Measurements from ENCODE around the gene ADCY5. TPM values are rescaled to one million over a fixed set of nuclear protein-coding genes. Genes with fewer than 3 reads are reported as not detected.

ADCY5 gene
- total RNA-seq, 4 donors from 2014 or later, result 3.5 to 44.6 (median 14.5) TPM

DNA sequence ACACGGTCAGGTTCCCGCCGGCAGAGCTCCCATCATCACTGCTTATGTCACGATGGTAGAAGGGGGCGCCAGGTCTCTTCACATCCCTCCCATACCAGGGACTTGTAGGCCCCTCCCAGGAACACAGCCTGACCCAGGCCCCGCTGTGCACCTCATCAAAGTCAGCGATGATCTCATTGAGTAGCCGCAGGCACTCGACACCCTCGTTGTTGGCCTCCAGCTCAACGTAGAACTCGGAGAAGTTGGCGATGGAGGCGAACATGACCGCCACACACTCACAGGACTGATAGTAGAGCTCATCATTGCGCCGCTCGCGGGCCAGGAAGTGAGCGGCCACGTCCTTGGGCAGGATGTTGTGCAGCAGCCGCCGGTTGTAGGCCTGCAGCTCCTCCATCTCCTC, 157.9 kb downstream of the ADCY5 start:
- Histone ChIP-seq H3K27ac (no peak overlapping the region), H3K9me3 (no peaks in the 10 kb centered on the region), H3K27me3 (no peaks in the 10 kb centered on the region), H3K36me3 (no peaks in the 10 kb centered on the region), H3K4me3 (no peak overlapping the region), H3K4me1 (no peaks in the 10 kb centered on the region)
- no peak for TF ChIP-seq POLR2A (IDR thresholded peaks at IDR 0.05)
- TF ChIP-seq, protein P1, sequence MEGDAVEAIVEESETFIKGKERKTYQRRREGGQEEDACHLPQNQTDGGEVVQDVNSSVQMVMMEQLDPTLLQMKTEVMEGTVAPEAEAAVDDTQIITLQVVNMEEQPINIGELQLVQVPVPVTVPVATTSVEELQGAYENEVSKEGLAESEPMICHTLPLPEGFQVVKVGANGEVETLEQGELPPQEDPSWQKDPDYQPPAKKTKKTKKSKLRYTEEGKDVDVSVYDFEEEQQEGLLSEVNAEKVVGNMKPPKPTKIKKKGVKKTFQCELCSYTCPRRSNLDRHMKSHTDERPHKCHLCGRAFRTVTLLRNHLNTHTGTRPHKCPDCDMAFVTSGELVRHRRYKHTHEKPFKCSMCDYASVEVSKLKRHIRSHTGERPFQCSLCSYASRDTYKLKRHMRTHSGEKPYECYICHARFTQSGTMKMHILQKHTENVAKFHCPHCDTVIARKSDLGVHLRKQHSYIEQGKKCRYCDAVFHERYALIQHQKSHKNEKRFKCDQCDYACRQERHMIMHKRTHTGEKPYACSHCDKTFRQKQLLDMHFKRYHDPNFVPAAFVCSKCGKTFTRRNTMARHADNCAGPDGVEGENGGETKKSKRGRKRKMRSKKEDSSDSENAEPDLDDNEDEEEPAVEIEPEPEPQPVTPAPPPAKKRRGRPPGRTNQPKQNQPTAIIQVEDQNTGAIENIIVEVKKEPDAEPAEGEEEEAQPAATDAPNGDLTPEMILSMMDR (IDR thresholded peaks at IDR 0.05), result no peak
- DNase-seq, result peak in 1 of 3 donors; percentile 33

DNA sequence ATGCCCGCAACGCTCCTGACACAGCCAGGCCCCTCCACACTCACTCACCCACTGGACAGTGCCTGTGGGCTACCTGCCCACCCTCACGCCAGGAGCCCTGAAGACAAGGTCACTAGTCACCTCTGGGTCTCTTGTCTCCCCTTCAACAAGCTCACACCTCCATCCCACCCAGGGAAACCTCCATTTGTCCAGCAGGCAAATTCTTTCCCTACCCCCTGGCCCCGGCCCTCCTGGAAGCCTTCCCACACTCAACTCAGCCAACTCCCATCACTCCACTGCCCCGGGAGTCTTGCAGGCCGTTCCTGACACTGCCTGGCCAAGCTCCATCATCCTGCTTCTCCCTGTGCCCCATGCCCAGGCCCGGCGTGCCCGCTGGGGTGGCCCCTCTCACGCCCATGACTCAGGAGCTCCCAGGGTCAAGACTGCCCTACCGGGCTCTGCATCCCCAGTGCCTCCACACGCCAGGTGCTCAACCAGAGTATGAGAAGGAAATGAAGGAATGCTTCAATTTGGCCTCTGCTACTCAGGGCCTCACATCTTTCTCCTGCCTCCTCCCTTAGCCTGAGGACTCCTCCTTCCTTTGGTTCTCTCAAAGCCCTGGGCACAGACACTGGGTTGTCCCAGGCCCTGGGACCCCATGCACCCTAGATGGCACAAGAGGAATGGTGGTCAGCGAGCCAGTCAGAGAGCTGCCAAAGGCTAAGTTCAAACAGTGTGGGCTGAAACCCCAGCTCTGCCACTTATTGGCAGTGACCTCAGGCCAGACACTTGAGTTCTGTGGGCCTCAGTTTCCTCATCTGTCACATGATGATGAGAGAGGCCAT, 158.6 kb downstream of the ADCY5 start:
- H3K9me3 ChIP-seq, result no peaks in the 10 kb centered on the region
- DNase-seq, result peak in 1 of 3 donors; percentile 34
- no peaks in the 10 kb centered on the region for H3K27me3 ChIP-seq
- no peaks in the 10 kb centered on the region for H3K4me1 ChIP-seq
- H3K27ac ChIP-seq, result no peak overlapping the region
- H3K36me3 ChIP-seq, result no peaks in the 10 kb centered on the region
- no peak for TF ChIP-seq POLR2A (IDR thresholded peaks at IDR 0.05)
- TF ChIP-seq, protein P1 (IDR thresholded peaks at IDR 0.05), result no peak
- H3K4me3 ChIP-seq, result no peak overlapping the region

DNA sequence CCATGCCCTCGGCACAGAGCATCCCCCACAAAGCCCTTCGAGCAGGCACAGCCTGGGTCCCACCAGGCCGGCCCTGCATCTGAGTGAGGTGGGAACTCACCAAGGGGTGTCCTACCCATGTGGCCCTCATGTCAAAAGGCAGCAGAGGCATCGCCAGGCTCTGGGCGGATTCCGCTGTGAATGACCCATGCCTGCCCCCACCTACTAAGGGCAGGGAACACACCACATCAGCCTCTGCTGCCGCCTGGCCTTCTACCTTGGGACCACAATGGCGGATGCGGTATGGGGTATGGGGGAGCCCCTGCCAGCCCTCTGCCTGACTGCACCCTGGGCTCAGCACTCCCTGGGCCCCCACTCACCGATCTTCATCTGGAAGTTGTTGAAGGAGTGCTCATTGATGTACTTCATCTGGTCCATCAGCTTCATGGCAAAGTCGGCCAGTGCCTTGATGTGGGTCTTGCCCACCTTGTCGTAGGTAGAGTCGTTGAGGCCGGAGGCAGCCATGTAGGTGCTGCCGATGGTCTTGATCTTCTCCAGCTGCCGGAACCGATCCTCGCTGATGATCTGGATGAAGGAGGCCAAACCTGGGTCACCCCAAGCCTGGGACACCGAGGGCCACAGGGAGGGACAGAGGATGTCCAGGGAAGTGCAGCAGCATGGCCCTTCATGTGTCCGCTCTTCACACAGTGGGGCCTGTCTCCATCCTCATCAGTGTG, 159.3 kb downstream of the ADCY5 start:
- Histone ChIP-seq H3K9me3 (no peaks in the 10 kb centered on the region), H3K36me3 (no peaks in the 10 kb centered on the region), H3K27me3 (no peaks in the 10 kb centered on the region), H3K4me1 (no peaks in the 10 kb centered on the region), H3K4me3 (no peak overlapping the region), H3K27ac (no peak overlapping the region)
- TF ChIP-seq, protein P1 (IDR thresholded peaks at IDR 0.05), result no peak
- no peak for TF ChIP-seq POLR2A (IDR thresholded peaks at IDR 0.05)
- peak in 1 of 3 donors; percentile 35 for DNase-seq

DNA sequence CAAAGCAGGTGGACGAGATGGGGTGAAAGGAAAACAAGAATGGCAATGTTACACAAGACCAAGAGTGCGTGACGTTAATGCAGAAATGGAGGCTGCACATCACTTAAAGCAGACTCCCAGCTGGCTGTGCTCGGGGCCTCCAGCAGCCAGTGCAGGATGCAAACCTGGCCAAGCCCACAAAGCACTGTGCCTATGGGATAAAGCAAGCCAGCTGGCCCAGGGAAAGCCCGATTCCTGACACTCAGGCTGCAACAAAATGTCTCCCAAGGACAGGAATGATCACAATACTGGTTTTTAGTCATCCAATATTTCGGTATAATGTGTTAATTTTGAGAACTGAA, 161.0 kb downstream of the ADCY5 start:
- Histone ChIP-seq H3K9me3 (no peaks in the 10 kb centered on the region), H3K4me3 (no peak overlapping the region), H3K27me3 (no peaks in the 10 kb centered on the region), H3K4me1 (no peaks in the 10 kb centered on the region), H3K36me3 (no peaks in the 10 kb centered on the region), H3K27ac (no peak overlapping the region)
- TF ChIP-seq, protein P1 (IDR thresholded peaks at IDR 0.05), result no peak
- TF ChIP-seq POLR2A (IDR thresholded peaks at IDR 0.05), result no peak
- no peak for DNase-seq

DNA sequence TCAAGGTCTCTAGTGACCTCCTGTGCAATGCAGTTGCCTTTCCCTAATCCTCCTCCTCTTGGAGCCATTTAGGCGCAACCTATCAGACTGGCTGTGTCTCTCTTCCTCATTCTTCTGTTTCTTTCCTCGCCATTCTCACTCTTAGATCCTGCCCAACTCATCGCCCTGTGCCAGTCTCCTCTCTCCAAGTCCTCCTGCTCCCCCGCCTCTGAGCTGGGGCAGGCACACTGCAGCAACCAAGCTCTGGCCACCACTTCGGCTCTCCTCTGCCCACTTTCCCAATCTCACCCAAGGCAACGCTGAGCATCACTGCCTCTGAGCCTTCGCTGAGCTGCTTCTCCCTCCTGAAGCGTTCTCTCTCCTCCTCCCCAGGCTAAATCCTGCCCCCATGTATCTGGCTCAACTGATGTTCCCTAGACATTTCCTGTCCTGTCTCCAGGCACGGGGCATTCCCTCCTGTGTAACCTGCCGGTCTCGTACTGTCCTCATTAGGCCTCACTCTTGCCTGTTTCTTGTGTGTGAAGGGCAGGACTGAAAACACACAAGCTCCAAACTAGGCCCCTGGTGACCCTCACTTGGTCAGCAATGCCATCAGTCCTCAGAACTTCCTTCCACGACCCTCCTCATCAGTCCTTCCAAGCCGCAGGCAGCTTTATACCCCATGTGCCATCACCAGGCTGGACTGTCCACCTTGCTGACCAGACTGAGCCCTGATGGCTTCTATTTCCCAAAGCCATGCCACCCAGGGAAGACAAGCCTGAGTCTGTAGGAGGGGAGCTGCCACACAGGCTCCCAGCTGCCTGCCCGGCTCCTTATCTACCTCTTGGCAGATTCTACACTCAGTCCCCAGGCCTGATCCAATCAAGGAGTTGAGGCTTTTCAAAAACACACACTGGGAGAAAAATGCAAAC, 161.6 kb downstream of the ADCY5 start:
- DNase-seq, result no peak
- TF ChIP-seq, protein P1 (IDR thresholded peaks at IDR 0.05), result no peak
- TF ChIP-seq POLR2A (IDR thresholded peaks at IDR 0.05), result no peak
- no peaks in the 10 kb centered on the region for H3K9me3 ChIP-seq
- H3K36me3 ChIP-seq, result no peaks in the 10 kb centered on the region
- no peaks in the 10 kb centered on the region for H3K4me1 ChIP-seq
- no peaks in the 10 kb centered on the region for H3K27me3 ChIP-seq
- no peak overlapping the region for H3K27ac ChIP-seq
- H3K4me3 ChIP-seq, result no peak overlapping the region

Data from Peyer's patch (tissue), 4 donors.